Prostate gland (tissue), 2 donors: Measurements from ENCODE around the gene PDIA5. TPM values are rescaled to one million over a fixed set of nuclear protein-coding genes. Genes with fewer than 3 reads are reported as not detected.

Source experiments
- DNase-seq: peaks from one replicate; pipeline ENCODE4 v3.0.0-alpha.2; 2019; ENCODE audit warnings: low spot score
- H3K27ac ChIP-seq, 2 donors: fragments of 200-600 bp; sonication (generic); 2 replicates each; pipeline ENCODE4 v1.5.1; 2017 to 2019
- H3K27me3 ChIP-seq: fragments of 200-600 bp; sonication (generic); replicated peaks from 2 replicates; pipeline ENCODE4 v1.5.1; 2019; ENCODE audit not compliant: insufficient read depth
- H3K36me3 ChIP-seq, 2 donors: fragments of 200-600 bp; sonication (generic); 1 replicate in 1 of 2; 2 replicates in 1 of 2; pipeline versions ENCODE4 v1.5.1 to v1.8.1; 2017 to 2019
- H3K4me1 ChIP-seq: fragments of 200-600 bp; sonication (generic); replicated peaks from 2 replicates; pipeline ENCODE4 v1.5.1; 2019
- H3K4me3 ChIP-seq, 2 donors: fragments of 200-600 bp; sonication (generic); 2 replicates each; pipeline ENCODE4 v1.5.1; 2017 to 2019
- H3K9me3 ChIP-seq: fragments of 200-600 bp; sonication (generic); 2 replicates; pipeline ENCODE4 v1.5.1; 2017
- CTCF ChIP-seq, 4 experiments: fragments of 200-600 bp in 2 of 4; fragments of 450-650 bp in 2 of 4; sonication (generic) in 2 of 4; IDR thresholded peaks; 1 replicate in 3 of 4; 2 replicates in 1 of 4; pipeline ENCODE4 v1.5.1; 2016 to 2019; ENCODE audit warnings: antibody characterized with exemption in 4 of 4, mild to moderate bottlenecking in 2 of 4, moderate library complexity in 2 of 4
- POLR2A ChIP-seq: fragments of 450-650 bp; IDR thresholded peaks from one replicate; pipeline ENCODE4 v1.6.1; 2016; ENCODE audit warnings: antibody characterized with exemption, mild to moderate bottlenecking
- POLR2AphosphoS5 ChIP-seq: sonication (generic); formaldehyde crosslinking; IDR thresholded peaks from one replicate; pipeline ENCODE4 v1.6.1; 2017; ENCODE audit warnings: antibody characterized with exemption
- WGBS: methylation state at CpG from one replicate; pipeline ENCODE4 v1.1.5; 2018; 5-methylcytosine and 5-hydroxymethylcytosine counted together
- intact Hi-C: fragments of 100-400 bp; cut with DNase I; formaldehyde crosslinking; loops from one replicate; pipeline ENCODE4 v1.14.2; 2022
- total RNA-seq, 2 donors: library from RNA; depleted of rRNA; stranded (reverse); fragments of >200 nt; gene quantifications; one replicate each; pipeline ENCODE4 v1.1.0, GENCODE V29; 2016

PDIA5 gene
- total RNA-seq, 2 donors from 2014 or later, result 67.9 to 75.9 TPM

- no peak for TF ChIP-seq POLR2AphosphoS5
- no peak for TF ChIP-seq CTCF (IDR thresholded peaks at IDR 0.05)
- no peak for TF ChIP-seq POLR2A
- Histone ChIP-seq H3K4me1 (no peaks in the 10 kb centered on the region), H3K36me3 (no peaks in the 10 kb centered on the region), H3K27me3 (no peaks in the 10 kb centered on the region), H3K27ac (no peak overlapping the region), H3K4me3 (no peak overlapping the region), H3K9me3 (no peaks in the 10 kb centered on the region)
- 88% methylated on average over 7 of the region's 7 CpGs for WGBS
- no peak for DNase-seq
- intact Hi-C loops, result loop anchor here (10.0 kb wide), 1 partner anchor 233 kb away; no protein-coding TSS in a partner anchor
Measured at GRCh38 chr3:123021388-123021787, 45.4 kb upstream of the PDIA5 start.

- 67% methylated on average over 7 of the region's 7 CpGs for WGBS
- H3K27ac ChIP-seq, result no peak overlapping the region
- intact Hi-C loops, result loop anchor here (10.0 kb wide), 1 partner anchor 233 kb away; no protein-coding TSS in a partner anchor
- H3K9me3 ChIP-seq, result no peaks in the 10 kb centered on the region
- H3K36me3 ChIP-seq, result no peaks in the 10 kb centered on the region
- no peak for DNase-seq
- H3K4me3 ChIP-seq, result no peak overlapping the region
- TF ChIP-seq POLR2A (no peak), POLR2AphosphoS5 (no peak), CTCF (IDR thresholded peaks at IDR 0.05) (no peak)
- no peaks in the 10 kb centered on the region for H3K4me1 ChIP-seq
- H3K27me3 ChIP-seq, result no peaks in the 10 kb centered on the region
Measured at GRCh38 chr3:123021996-123022510, 44.8 kb upstream of the PDIA5 start.

GRCh38 chr3:123024056-123024455 is 42.8 kb upstream of the PDIA5 start:
- no peak overlapping the region for H3K27ac ChIP-seq
- no peaks in the 10 kb centered on the region for H3K36me3 ChIP-seq
- no peak overlapping the region for H3K4me3 ChIP-seq
- 94% methylated on average over 1 of the region's 1 CpG for WGBS
- intact Hi-C loops, result loop anchor here (10.0 kb wide), 1 partner anchor 231 kb away; no protein-coding TSS in a partner anchor
- TF ChIP-seq CTCF (IDR thresholded peaks at IDR 0.05) (no peak), POLR2A (no peak), POLR2AphosphoS5 (no peak)
- H3K27me3 ChIP-seq, result no peaks in the 10 kb centered on the region
- DNase-seq, result no peak
- H3K4me1 ChIP-seq, result no peaks in the 10 kb centered on the region
- H3K9me3 ChIP-seq, result no peaks in the 10 kb centered on the region

- no peak for DNase-seq
- intact Hi-C loops, result loop anchor here (5.0 to 10.0 kb wide), 4 partner anchors 84 to 1479 kb away; partner anchors contain the start of gene POLQ
- Histone ChIP-seq H3K4me1 (no peaks in the 10 kb centered on the region), H3K36me3 (no peaks in the 10 kb centered on the region), H3K4me3 (peak overlapping the region; percentile 26 to 45), H3K9me3 (no peaks in the 10 kb centered on the region), H3K27ac (no peak overlapping the region), H3K27me3 (no peaks in the 10 kb centered on the region)
- no peak for TF ChIP-seq POLR2AphosphoS5
- no peak for TF ChIP-seq CTCF (IDR thresholded peaks at IDR 0.05)
- TF ChIP-seq POLR2A, result no peak
- WGBS, result 27% methylated on average over 33 of the region's 33 CpGs
Measured at GRCh38 chr3:123025642-123026521, 40.9 kb upstream of the PDIA5 start.
